Type B pancreatic cell (in vitro differentiated cells): ENCODE data around the gene EFNA4. TPM values are rescaled to one million over a fixed set of nuclear protein-coding genes. Genes with fewer than 3 reads are reported as not detected.

Experiments used
- DNase-seq: peaks from one replicate; pipeline ENCODE4 v3.0.0; 2021; ENCODE audit warnings: mixed read lengths; ENCODE audit not compliant: unreplicated experiment; ENCODE audit errors: extremely low spot score
- H3K27ac Mint-ChIP-seq: 2 replicates; pipeline ENCODE4 v1.8.0; 2021; ENCODE audit warnings: mild to moderate bottlenecking, mixed read lengths
- H3K27me3 Mint-ChIP-seq: 2 replicates; pipeline ENCODE4 v1.8.0; 2021; ENCODE audit warnings: mixed read lengths
- H3K36me3 Mint-ChIP-seq: 2 replicates; pipeline ENCODE4 v1.8.0; 2021; ENCODE audit warnings: mixed read lengths
- H3K4me1 Mint-ChIP-seq: one replicate; pipeline ENCODE4 v1.8.0; 2021; ENCODE audit warnings: mixed read lengths; ENCODE audit not compliant: unreplicated experiment
- H3K4me3 Mint-ChIP-seq: 2 replicates; pipeline ENCODE4 v1.8.0; 2021; ENCODE audit warnings: mild to moderate bottlenecking, mixed read lengths
- H3K9me3 Mint-ChIP-seq: 2 replicates; pipeline ENCODE4 v1.8.0; 2021; ENCODE audit warnings: mixed read lengths
- total RNA-seq: library from RNA; stranded (reverse); gene quantifications from 2 replicates; pipeline ENCODE4 v1.2.1, GENCODE V29; 2021; ENCODE audit warnings: low replicate concordance
- TF ChIP-seq, protein P1 (sequence below): fragments of 200-600 bp; sonication (generic); conservative IDR thresholded peaks from 2 replicates; pipeline ENCODE4 v1.5.0; 2021; ENCODE audit warnings: antibody characterized with exemption, mild to moderate bottlenecking

Gene EFNA4
- total RNA-seq, 1 donor from 2014 or later, result 22.1 TPM

DNA sequence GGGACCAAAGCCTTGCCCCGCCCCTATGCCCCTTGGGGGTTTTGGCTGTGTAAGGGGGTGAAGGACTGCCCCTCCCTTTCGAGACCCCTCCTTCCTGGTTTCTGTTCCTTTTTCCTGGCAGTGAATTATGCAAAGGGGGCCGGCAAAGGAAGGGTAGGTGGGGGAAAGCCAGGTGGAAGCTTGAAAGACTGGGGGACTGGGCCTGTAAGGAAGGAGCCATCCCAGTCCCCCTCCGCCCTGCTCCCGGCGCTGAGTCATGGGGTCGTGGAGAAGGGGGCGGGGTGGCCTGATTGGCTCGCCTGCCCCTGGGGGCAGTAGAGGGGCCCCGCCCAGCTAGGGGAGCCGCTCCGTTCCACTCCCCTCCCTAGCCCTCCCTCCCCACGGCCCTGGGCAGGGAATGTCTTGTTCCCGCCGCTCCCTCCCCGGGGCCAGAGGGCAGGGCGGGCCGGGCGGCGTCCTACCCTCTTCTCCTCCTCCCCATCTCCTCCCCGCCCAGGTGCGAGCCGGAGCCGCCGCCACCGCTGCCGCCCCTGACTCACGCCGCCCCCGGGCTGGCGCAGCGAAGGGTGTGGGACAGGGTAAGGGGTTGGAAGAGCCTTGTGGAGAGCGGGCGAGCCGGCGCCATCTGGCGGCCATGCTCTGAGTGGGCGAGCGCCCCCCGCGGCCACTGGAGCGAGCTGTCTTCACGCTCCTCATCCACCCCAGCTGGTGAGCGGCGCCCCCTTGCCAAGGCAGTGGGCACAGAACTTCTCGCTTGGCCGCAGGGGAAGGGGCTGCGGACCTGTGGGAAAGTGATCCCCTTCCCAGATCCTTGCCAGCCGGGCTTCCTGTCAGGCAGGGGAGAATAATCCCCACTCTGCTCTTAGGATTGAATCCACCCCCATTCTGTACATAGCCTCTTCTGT is 46.2 kb upstream of the EFNA4 start:
- TF ChIP-seq, protein P1, sequence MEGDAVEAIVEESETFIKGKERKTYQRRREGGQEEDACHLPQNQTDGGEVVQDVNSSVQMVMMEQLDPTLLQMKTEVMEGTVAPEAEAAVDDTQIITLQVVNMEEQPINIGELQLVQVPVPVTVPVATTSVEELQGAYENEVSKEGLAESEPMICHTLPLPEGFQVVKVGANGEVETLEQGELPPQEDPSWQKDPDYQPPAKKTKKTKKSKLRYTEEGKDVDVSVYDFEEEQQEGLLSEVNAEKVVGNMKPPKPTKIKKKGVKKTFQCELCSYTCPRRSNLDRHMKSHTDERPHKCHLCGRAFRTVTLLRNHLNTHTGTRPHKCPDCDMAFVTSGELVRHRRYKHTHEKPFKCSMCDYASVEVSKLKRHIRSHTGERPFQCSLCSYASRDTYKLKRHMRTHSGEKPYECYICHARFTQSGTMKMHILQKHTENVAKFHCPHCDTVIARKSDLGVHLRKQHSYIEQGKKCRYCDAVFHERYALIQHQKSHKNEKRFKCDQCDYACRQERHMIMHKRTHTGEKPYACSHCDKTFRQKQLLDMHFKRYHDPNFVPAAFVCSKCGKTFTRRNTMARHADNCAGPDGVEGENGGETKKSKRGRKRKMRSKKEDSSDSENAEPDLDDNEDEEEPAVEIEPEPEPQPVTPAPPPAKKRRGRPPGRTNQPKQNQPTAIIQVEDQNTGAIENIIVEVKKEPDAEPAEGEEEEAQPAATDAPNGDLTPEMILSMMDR, result peak; percentile 99
- peak; percentile 94 for DNase-seq
- Mint-ChIP-seq H3K4me1 (peaks cover 30% of the 10 kb centered on the region), H3K9me3 (no peaks in the 10 kb centered on the region), H3K4me3 (peak overlapping the region; percentile 68), H3K27ac (peak overlapping the region; percentile 86), H3K27me3 (no peaks in the 10 kb centered on the region), H3K36me3 (no peaks in the 10 kb centered on the region)

- TF ChIP-seq, protein P1, result no peak
- H3K4me1 Mint-ChIP-seq, result peaks cover 27% of the 10 kb centered on the region
Observed at GRCh38 chr1:155017946-155018316, 45.6 kb upstream of the EFNA4 start.

GRCh38 chr1:155018617-155019348 is 44.8 kb upstream of the EFNA4 start:
- TF ChIP-seq, protein P1, result no peak
- no peaks in the 10 kb centered on the region for H3K36me3 Mint-ChIP-seq
- peak overlapping the region; percentile 49 for H3K27ac Mint-ChIP-seq

More at GRCh38 chr1:155017946-155018316, 45.6 kb upstream of the EFNA4 start:
- no peak for DNase-seq
- H3K27me3 Mint-ChIP-seq, result no peaks in the 10 kb centered on the region
- H3K4me3 Mint-ChIP-seq, result peak overlapping the region; percentile 68
- no peaks in the 10 kb centered on the region for H3K36me3 Mint-ChIP-seq
- H3K27ac Mint-ChIP-seq, result peak overlapping the region; percentile 50
- H3K9me3 Mint-ChIP-seq, result no peaks in the 10 kb centered on the region

GRCh38 chr1:155019377-155020245 is 43.9 kb upstream of the EFNA4 start:
- Mint-ChIP-seq H3K27ac (peak overlapping the region; percentile 49), H3K36me3 (no peaks in the 10 kb centered on the region), H3K27me3 (no peaks in the 10 kb centered on the region), H3K9me3 (no peaks in the 10 kb centered on the region), H3K4me1 (peaks cover 25% of the 10 kb centered on the region), H3K4me3 (peak overlapping the region; percentile 58)
- TF ChIP-seq, protein P1, result no peak
- DNase-seq, result no peak

More at GRCh38 chr1:155018617-155019348, 44.8 kb upstream of the EFNA4 start:
- DNase-seq, result no peak
- peaks cover 25% of the 10 kb centered on the region for H3K4me1 Mint-ChIP-seq
- no peaks in the 10 kb centered on the region for H3K27me3 Mint-ChIP-seq
- H3K9me3 Mint-ChIP-seq, result no peaks in the 10 kb centered on the region
- H3K4me3 Mint-ChIP-seq, result peak overlapping the region; percentile 43
